GM10248 (cell line): ENCODE data around the gene DYSF.

Source experiments
- CTCF ChIA-PET: fragments of 300-600 bp; sonication (Branson Sonifier 250); formaldehyde crosslinking; extraction: SDS; loops from one replicate; lab custom pipeline; 2021; ENCODE audit warnings: antibody characterized with exemption; lab: Yijun Ruan, JAX
- POLR2A ChIA-PET: fragments of 350-650 bp; sonication (Branson Sonifier 250); formaldehyde crosslinking; extraction: SDS; loops from one replicate; lab custom pipeline; 2020; ENCODE audit warnings: antibody characterized with exemption; lab: Yijun Ruan, JAX
- DNase-seq: peaks from one replicate; pipeline ENCODE4 v3.0.0; 2012; ENCODE audit errors: extremely low spot score
- TF ChIP-seq, protein P1 (sequence below): IDR thresholded peaks from 2 replicates; pipeline ENCODE4 v1.5.1; 2012; ENCODE audit warnings: mild to moderate bottlenecking, low read depth; ENCODE audit errors: extremely low read depth, missing control alignments, control extremely low read depth

DYSF gene

DNA sequence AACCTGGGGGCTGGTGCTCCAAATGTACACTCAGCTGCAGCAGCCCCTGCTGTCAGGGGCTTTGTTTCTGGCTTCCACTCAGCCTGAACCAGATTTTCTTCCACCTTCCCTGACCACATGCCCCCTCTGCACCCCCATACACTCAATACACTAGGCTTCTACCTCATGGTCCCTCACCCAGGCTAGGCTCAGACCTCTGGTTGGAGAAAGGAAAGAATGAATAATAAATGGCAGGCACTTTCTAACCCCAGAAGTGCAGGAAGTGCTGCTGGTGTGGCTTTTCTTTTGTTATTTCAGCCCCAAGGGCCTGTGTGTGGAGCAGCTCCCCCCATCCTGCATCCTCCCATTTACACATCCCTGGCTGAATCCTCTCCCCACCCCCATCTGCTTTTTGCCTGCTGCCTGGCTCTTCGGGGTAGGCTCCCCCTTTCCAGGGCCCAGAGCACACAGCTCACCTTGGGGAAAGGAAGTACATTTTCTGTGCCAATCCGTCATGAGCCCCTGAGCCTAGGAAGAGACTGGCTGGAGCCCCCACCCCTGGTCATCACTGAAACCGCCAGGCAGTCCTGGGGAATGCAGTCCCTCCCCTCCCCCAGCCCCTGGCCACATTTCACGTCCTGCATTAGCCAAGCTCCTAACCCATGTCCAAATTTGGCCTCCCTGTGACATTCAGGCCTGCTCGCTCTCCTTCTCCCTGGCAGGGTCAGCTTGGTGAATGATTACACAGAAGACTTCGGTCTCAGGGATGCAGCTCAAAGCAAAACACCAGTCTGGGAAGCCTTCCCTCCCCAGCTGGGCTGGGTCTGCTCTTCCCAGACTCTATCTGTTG, 2.6 kb downstream of the DYSF start:
- TF ChIP-seq, protein P1, sequence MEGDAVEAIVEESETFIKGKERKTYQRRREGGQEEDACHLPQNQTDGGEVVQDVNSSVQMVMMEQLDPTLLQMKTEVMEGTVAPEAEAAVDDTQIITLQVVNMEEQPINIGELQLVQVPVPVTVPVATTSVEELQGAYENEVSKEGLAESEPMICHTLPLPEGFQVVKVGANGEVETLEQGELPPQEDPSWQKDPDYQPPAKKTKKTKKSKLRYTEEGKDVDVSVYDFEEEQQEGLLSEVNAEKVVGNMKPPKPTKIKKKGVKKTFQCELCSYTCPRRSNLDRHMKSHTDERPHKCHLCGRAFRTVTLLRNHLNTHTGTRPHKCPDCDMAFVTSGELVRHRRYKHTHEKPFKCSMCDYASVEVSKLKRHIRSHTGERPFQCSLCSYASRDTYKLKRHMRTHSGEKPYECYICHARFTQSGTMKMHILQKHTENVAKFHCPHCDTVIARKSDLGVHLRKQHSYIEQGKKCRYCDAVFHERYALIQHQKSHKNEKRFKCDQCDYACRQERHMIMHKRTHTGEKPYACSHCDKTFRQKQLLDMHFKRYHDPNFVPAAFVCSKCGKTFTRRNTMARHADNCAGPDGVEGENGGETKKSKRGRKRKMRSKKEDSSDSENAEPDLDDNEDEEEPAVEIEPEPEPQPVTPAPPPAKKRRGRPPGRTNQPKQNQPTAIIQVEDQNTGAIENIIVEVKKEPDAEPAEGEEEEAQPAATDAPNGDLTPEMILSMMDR = no peak
- ChIA-PET CTCF (interaction anchor here (0.7 to 2.9 kb wide), 3 partner anchors 8 to 99 kb away, joined by 3 to 11 read pairs (median 3); no protein-coding TSS in a partner anchor), POLR2A (no interaction called here)
- DNase-seq = no peak

DNA sequence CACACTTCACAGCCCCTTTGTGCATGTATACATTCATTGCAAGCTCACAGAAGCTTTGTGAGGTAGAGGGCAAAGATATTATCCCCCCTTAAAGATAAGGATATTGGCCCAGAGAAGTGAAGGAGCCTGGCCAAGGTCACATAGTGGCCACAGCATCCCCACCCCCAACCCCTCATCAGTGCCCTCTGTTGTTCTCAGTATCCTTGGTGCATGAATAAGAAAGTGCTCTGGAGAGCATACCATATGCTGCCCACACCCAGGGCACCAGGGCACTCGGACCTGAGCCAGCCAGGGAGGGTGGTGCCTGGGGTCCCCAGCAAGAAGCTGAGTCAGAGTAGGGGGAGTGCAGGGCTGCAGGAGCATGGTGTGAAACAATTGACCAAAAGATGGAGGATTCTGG, 3.3 kb downstream of the DYSF start:
- CTCF ChIA-PET = interaction anchor here (2.0 to 2.9 kb wide), 3 partner anchors 10 to 54 kb away, joined by 5 to 11 read pairs (median 10); no protein-coding TSS in a partner anchor
- no peak for DNase-seq
- POLR2A ChIA-PET = no interaction called here
- TF ChIP-seq, protein P1 = no peak

DNA sequence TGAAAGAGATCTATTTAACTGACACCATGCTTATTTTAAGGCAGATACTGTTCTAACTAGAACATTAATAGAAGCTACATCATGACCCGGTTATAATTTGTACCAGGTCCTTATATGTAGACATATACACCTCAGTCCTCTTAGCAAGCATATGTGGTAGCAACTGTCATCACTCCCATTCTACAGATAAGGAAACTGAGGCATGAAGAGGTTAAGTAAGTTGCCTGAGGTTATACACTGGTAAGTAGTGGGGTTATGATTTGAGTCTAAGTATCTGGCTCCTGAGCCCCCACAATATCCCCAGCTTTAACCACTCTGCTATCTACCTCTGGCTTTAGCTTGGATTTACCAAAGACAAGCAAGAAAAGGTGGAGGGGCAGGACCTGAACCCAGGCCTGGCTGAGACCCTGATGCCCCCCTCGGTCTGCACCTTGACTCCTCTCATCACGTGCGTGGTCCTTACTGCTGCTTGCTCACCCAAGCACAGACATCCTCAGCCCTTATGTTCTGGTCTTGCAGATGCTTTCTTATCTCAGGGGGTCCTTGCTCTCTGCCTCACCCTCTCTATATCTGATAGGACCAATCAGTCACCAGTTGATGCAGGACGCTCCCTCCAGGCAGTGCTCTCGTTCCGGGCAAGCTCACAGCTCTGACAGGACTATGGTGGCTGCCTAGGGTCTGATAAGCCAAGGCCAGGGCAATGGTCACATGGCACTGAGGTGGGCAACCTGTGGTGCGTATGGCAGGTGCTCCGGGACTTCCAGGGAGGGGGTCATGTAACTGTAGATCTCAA, 4.0 kb downstream of the DYSF start:
- no peak for DNase-seq
- TF ChIP-seq, protein P1 = no peak
- POLR2A ChIA-PET = no interaction called here
- CTCF ChIA-PET = interaction anchor here (1.1 to 2.6 kb wide), 3 partner anchors 9 to 53 kb away, joined by 4 to 10 read pairs (median 5); no protein-coding TSS in a partner anchor

DNA sequence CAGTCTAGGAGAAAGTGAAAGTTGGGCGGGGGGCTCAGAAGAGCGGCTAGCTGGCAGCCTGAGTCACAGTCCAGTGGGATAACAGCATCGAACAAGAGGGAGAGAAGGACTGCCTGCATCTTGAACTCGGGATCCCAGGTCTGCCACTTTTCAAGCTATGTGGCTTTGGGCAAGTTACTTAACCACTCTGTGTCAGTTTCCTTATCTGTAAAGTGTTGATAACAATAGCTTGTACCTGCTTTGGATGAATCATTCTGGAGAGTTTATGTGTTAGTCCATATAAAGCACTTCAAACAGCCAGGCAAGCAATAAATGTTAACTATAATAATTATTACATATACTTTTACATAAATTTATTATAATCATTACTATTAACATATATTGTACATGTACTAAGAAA, 4.6 kb downstream of the DYSF start:
- CTCF ChIA-PET = interaction anchor here (1.1 to 2.6 kb wide), 3 partner anchors 9 to 53 kb away, joined by 4 to 10 read pairs (median 5); no protein-coding TSS in a partner anchor

DNA sequence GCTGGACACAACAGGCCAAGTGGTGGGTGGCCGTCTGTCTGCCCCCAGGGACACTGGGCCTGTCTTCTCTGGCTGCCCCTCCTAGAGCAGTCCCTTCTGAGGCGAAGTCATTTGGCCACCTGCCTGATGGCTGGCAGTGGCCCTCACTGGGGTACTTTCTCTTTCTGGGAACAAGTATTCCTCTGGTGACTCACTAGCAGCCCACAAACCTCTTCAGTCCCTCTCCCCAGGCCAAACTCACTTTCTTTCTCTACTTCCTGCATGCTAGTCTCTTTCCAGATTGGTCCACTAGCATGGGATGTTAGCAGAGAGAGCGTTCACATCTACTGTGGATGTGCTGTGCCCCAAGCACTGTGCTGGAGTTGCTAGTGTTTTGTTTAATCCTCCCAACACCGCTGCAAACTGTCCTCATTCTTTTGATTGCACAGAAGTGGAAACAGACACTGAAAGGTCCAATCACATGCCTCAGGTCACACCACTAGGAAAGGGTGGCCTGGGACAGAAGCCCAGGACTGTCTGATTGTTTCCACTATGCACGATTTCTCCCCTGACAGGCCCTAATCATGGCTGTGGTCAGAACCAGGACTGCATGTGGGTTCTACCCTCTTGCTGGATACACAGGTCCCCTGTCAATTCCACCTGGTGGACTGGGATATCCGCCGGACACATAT, 5.2 kb downstream of the DYSF start:
- ChIA-PET CTCF (interaction anchor here (1.8 to 4.7 kb wide), 5 partner anchors 8 to 52 kb away, joined by 4 to 57 read pairs (median 10); no protein-coding TSS in a partner anchor), POLR2A (no interaction called here)

More for the DNA sequence above, 4.6 kb downstream of the DYSF start:
- TF ChIP-seq, protein P1 = no peak
- no peak for DNase-seq
- POLR2A ChIA-PET = no interaction called here

More for the DNA sequence above, 5.2 kb downstream of the DYSF start:
- no peak for DNase-seq
- TF ChIP-seq, protein P1 = no peak
